ENCODE measurements around the gene CSPG4. TPM values are rescaled to one million over a fixed set of nuclear protein-coding genes. Genes with fewer than 3 reads are reported as not detected.

The CSPG4 gene
- total and polyA plus RNA-seq, 2 of the 13 experiments (the other 11 are each of a cell fraction or from before 2014, with no cell fraction given), result 0.01 to 0.04 TPM

DNA sequence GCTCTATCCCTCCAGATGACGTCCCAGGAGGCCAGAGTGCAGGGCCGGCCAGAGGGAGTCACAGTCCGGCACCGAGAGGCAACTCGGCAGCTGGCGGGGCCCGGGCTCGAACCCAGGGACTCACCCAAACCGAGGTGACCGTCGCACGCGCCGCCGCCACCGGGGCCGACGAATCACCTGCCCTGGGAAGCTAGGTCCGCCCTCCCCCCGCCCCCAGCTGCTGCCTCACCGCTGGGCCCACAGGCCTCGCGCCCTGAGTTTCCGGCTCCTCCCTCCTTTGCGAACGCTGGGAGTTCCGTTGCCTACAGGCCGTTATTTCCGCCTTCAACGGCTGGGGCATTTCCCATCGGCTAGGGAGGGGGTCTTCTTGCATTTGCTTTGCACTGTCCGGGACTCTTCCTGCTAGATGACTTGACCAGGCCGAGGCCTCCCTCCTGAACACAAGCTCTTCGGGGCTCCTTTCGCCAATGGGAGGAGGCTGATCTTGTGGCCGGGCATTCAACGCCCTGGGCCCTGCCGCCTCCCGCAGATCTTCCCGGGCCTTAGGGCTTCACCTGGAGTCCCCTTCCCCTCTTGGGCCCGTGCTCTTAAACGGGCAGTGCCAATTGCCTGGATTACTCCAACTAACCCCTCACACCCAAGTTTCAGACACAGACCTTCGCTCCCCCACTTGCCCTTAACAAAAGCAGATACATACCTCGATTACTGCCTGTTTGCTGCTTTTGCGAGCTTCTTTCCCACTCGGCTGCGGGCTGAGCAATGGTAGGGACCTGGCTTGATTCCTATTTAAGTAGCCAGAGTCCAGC lies 86.9 kb downstream of the CSPG4 start, which contains the start of gene SNUPN (continued):
- TF ChIP-seq, protein P1, sequence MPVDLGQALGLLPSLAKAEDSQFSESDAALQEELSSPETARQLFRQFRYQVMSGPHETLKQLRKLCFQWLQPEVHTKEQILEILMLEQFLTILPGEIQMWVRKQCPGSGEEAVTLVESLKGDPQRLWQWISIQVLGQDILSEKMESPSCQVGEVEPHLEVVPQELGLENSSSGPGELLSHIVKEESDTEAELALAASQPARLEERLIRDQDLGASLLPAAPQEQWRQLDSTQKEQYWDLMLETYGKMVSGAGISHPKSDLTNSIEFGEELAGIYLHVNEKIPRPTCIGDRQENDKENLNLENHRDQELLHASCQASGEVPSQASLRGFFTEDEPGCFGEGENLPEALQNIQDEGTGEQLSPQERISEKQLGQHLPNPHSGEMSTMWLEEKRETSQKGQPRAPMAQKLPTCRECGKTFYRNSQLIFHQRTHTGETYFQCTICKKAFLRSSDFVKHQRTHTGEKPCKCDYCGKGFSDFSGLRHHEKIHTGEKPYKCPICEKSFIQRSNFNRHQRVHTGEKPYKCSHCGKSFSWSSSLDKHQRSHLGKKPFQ (CRISPR knock-in tag; IDR thresholded peaks at IDR 0.05; ENCODE audit: insufficient replicate concordance), result peak; percentile 22
- TF ChIP-seq MLLT10 (CRISPR knock-in tag; IDR thresholded peaks at IDR 0.05) (no peak), ZNF281 (CRISPR knock-in tag; IDR thresholded peaks at IDR 0.05; ENCODE audit: borderline replicate concordance) (peak; percentile 90), ZNF326 (CRISPR knock-in tag; IDR thresholded peaks at IDR 0.05; ENCODE audit: borderline replicate concordance) (no peak), ZNF543 (CRISPR knock-in tag; IDR thresholded peaks at IDR 0.05) (peak; percentile 82), KDM6A (CRISPR knock-in tag; IDR thresholded peaks at IDR 0.05; ENCODE audit: low read depth) (peak; percentile 40; the same call in 1 of the 2 replicates), FOXA3 (CRISPR knock-in tag; IDR thresholded peaks at IDR 0.05) (peak; percentile 7; the same call in 1 of the 2 replicates), ZNF709 (CRISPR knock-in tag; IDR thresholded peaks at IDR 0.05) (peak; percentile 89), BCL6 (CRISPR knock-in tag; IDR thresholded peaks at IDR 0.05) (peak; percentile 40), ZNF484 (CRISPR knock-in tag; IDR thresholded peaks at IDR 0.05; ENCODE audit: borderline replicate concordance, low read depth) (0 out of 2 replicates have a peak, but pooled peaks have one; percentile 32), RNF2 (conservative IDR thresholded peaks at IDR 0.05; ENCODE audit: low read depth) (peak; percentile 71), RBM39 (IDR thresholded peaks at IDR 0.05; ENCODE audit: low read depth, low read length, poor library complexity, severe bottlenecking) (peak; percentile 91), TCF7L2 (IDR thresholded peaks at IDR 0.05; ENCODE audit: low read depth, low read length) (no peak), ATF7 (IDR thresholded peaks at IDR 0.05) (no peak), ATF7 (CRISPR knock-in tag; IDR thresholded peaks at IDR 0.05) (0 out of 2 replicates have a peak, but pooled peaks have one; percentile 24), ZBTB3 (CRISPR knock-in tag; IDR thresholded peaks at IDR 0.05; ENCODE audit: borderline replicate concordance, low read depth) (peak; percentile 56; the same call in 1 of the 2 replicates)
- TF ChIP-seq, protein P2, sequence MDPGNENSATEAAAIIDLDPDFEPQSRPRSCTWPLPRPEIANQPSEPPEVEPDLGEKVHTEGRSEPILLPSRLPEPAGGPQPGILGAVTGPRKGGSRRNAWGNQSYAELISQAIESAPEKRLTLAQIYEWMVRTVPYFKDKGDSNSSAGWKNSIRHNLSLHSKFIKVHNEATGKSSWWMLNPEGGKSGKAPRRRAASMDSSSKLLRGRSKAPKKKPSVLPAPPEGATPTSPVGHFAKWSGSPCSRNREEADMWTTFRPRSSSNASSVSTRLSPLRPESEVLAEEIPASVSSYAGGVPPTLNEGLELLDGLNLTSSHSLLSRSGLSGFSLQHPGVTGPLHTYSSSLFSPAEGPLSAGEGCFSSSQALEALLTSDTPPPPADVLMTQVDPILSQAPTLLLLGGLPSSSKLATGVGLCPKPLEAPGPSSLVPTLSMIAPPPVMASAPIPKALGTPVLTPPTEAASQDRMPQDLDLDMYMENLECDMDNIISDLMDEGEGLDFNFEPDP (CRISPR knock-in tag; conservative IDR thresholded peaks at IDR 0.05), result no peak
- TF ChIP-seq, protein P3, sequence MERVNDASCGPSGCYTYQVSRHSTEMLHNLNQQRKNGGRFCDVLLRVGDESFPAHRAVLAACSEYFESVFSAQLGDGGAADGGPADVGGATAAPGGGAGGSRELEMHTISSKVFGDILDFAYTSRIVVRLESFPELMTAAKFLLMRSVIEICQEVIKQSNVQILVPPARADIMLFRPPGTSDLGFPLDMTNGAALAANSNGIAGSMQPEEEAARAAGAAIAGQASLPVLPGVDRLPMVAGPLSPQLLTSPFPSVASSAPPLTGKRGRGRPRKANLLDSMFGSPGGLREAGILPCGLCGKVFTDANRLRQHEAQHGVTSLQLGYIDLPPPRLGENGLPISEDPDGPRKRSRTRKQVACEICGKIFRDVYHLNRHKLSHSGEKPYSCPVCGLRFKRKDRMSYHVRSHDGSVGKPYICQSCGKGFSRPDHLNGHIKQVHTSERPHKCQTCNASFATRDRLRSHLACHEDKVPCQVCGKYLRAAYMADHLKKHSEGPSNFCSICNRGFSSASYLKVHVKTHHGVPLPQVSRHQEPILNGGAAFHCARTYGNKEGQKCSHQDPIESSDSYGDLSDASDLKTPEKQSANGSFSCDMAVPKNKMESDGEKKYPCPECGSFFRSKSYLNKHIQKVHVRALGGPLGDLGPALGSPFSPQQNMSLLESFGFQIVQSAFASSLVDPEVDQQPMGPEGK (CRISPR knock-in tag; IDR thresholded peaks at IDR 0.05), result peak; percentile 92
- TF ChIP-seq, protein P4, sequence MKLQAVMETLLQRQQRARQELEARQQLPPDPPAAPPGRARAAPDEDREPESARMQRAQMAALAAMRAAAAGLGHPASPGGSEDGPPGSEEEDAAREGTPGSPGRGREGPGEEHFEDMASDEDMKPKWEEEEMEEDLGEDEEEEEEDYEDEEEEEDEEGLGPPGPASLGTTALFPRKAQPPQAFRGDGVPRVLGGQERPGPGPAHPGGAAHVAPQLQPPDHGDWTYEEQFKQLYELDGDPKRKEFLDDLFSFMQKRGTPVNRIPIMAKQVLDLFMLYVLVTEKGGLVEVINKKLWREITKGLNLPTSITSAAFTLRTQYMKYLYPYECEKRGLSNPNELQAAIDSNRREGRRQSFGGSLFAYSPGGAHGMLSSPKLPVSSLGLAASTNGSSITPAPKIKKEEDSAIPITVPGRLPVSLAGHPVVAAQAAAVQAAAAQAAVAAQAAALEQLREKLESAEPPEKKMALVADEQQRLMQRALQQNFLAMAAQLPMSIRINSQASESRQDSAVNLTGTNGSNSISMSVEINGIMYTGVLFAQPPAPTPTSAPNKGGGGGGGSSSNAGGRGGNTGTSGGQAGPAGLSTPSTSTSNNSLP (IDR thresholded peaks at IDR 0.05; ENCODE audit: low read depth, low read length), result no peak

Data from HepG2 (cell line).